Kidney (tissue), 14 donors: ENCODE measurements around the gene ZNF681. TPM values are rescaled to one million over a fixed set of nuclear protein-coding genes. Genes with fewer than 3 reads are reported as not detected.

Source experiments
- DNase-seq, 5 donors: peaks; one replicate each; pipeline ENCODE4 v3.0.0-alpha.2; 2013 to 2020
- FAIRE-seq: peaks from 2 replicates; lab custom pipeline; 2012; peaks lifted over from hg19 to GRCh38; lab: Jason Lieb, UNC
- H3K27ac ChIP-seq, 2 donors: one replicate each; pipeline ENCODE4 v1.7.0; 2013; ENCODE audit warnings: low read depth in 2 of 2, low read length in 2 of 2, inconsistent platforms in 1 of 2
- H3K27me3 ChIP-seq: one replicate; pipeline ENCODE4 v1.7.1; 2013; ENCODE audit warnings: low read length, inconsistent platforms; ENCODE audit not compliant: control insufficient read depth, insufficient read depth
- H3K36me3 ChIP-seq, 3 donors: one replicate each; pipeline versions ENCODE4 v1.7.0 to v1.7.1; 2013; ENCODE audit warnings: low read length in 3 of 3, control low read depth in 1 of 3, inconsistent platforms in 1 of 3; ENCODE audit not compliant: insufficient read depth in 3 of 3, control insufficient read depth in 2 of 3
- H3K4me1 ChIP-seq, 3 donors: one replicate each; pipeline versions ENCODE4 v1.7.0 to v1.7.1; 2013; ENCODE audit warnings: low read length in 3 of 3, inconsistent platforms in 1 of 3, low read depth in 1 of 3; ENCODE audit not compliant: control insufficient read depth in 2 of 3, insufficient read depth in 2 of 3
- H3K4me3 ChIP-seq, 3 donors: one replicate each; pipeline versions ENCODE4 v1.7.0 to v1.8.1; 2013; ENCODE audit warnings: low read length in 3 of 3, control low read depth in 1 of 3, inconsistent platforms in 1 of 3
- H3K9ac ChIP-seq, 3 donors: one replicate each; pipeline versions ENCODE4 v1.7.0 to v1.7.1; 2013; ENCODE audit warnings: low read length in 3 of 3, control low read depth in 1 of 3, inconsistent platforms in 1 of 3
- H3K9me3 ChIP-seq, 3 donors: one replicate each; pipeline versions ENCODE4 v1.7.0 to v1.7.1; 2013; ENCODE audit warnings: low read length in 3 of 3, control low read depth in 1 of 3, inconsistent platforms in 1 of 3; ENCODE audit not compliant: control insufficient read depth in 2 of 3, insufficient read depth in 1 of 3
- CTCF ChIP-seq: IDR thresholded peaks from 3 replicates; pipeline ENCODE4 v1.5.1; 2012; ENCODE audit warnings: mild to moderate bottlenecking, moderate library complexity, borderline replicate concordance; ENCODE audit not compliant: insufficient read depth; ENCODE audit errors: extremely low read depth
- intact Hi-C: fragments of 100-400 bp; cut with DNase I; formaldehyde crosslinking; loops from one replicate; pipeline ENCODE4 v1.11.1; 2022
- polyA plus RNA-seq: library from polyadenylated mRNA; stranded (reverse); fragments of 350-450 nt; fragmentation: Illumina TruSeq; extraction: RNeasy Lipid Tissue Mini Kit (QIAGEN cat#74804); gene quantifications from one replicate; pipeline ENCODE4 v1.2.3, GENCODE V29; 2014; ENCODE audit warnings: low read depth, low replicate concordance; ENCODE audit not compliant: insufficient read depth
- total RNA-seq: library from RNA; stranded (reverse); fragmentation: NEBNext Ultra II Directional; extraction: Animal tissue kit (Norgen Biotek cat#: 25700); gene quantifications from one replicate; pipeline ENCODE4 v1.2.1, GENCODE V29; 2021
- donor health status: control.
- donor health status: control.
- donor health status: control.
- donor health status: control.
- donor health status: control.
- donor health status: DM: yes; HTN: yes; CAD: no.
- donor health status: Normal renal cell carcinoma (clear cell type).

ZNF681 gene
- total and polyA plus RNA-seq, 2 donors from 2014 or later, result 0.30 to 3.1 TPM

GRCh38 chr19:23770672-23771250 lies 12.1 kb upstream of the ZNF681 start:
- no peak overlapping the region for H3K9ac ChIP-seq
- H3K4me1 ChIP-seq, result no peaks in the 10 kb centered on the region
- no peak overlapping the region for H3K27ac ChIP-seq
- no peak for TF ChIP-seq CTCF
- H3K36me3 ChIP-seq, result peaks cover 0 to 7% (median 3%) of the 10 kb centered on the region in 3 donors
- no peak overlapping the region for H3K4me3 ChIP-seq
- no peaks in the 10 kb centered on the region for H3K27me3 ChIP-seq
- no peak for DNase-seq
- FAIRE-seq, result no peak
- intact Hi-C loops, result no loop called here
- H3K9me3 ChIP-seq, result no peaks in the 10 kb centered on the region

- DNase-seq, result no peak
- intact Hi-C loops, result no loop called here
- no peak overlapping the region for H3K9ac ChIP-seq
- H3K27ac ChIP-seq, result no peak overlapping the region
- TF ChIP-seq CTCF, result no peak
- no peaks in the 10 kb centered on the region for H3K4me1 ChIP-seq
- no peak overlapping the region for H3K4me3 ChIP-seq
- no peak for FAIRE-seq
- no peaks in the 10 kb centered on the region for H3K9me3 ChIP-seq
- H3K36me3 ChIP-seq, result peaks cover 0 to 7% (median 3%) of the 10 kb centered on the region in 3 donors
- no peaks in the 10 kb centered on the region for H3K27me3 ChIP-seq
Measured at GRCh38 chr19:23769691-23770468, 11.2 kb upstream of the ZNF681 start.

- TF ChIP-seq CTCF, result no peak
- no peaks in the 10 kb centered on the region for H3K4me1 ChIP-seq
- intact Hi-C loops, result no loop called here
- FAIRE-seq (no peak), DNase-seq (no peak)
- no peaks in the 10 kb centered on the region for H3K27me3 ChIP-seq
- no peaks in the 10 kb centered on the region for H3K9me3 ChIP-seq
- H3K4me3 ChIP-seq, result no peak overlapping the region
- H3K9ac ChIP-seq, result no peak overlapping the region
- H3K27ac ChIP-seq, result no peak overlapping the region
- H3K36me3 ChIP-seq, result peaks cover 0 to 2% (median 0%) of the 10 kb centered on the region in 3 donors
Measured at GRCh38 chr19:23766951-23767350, 8.3 kb upstream of the ZNF681 start.
